SH-SY5Y (cell line): Measurements from ENCODE around the gene ATP8A2.

ENCODE experiments used
- GATA2 ChIP-seq: IDR thresholded peaks from 2 replicates; pipeline ENCODE4 v1.6.1; 2011; ENCODE audit warnings: mild to moderate bottlenecking, low read depth, low read length
- GATA3 ChIP-seq: IDR thresholded peaks from 2 replicates; pipeline ENCODE4 v1.6.1; 2011; ENCODE audit warnings: low read depth, mild to moderate bottlenecking, low read length, moderate library complexity

GRCh38 chr13:25674371-25674770 lies 302.6 kb downstream of the ATP8A2 start:
- TF ChIP-seq GATA2 (no peak), GATA3 (no peak)
